Neural cell (in vitro differentiated cells): Measurements from ENCODE around the gene FAM193A.

Experiments used
- EZH2 ChIP-seq: fragments of 200-600, 300-800 bp; shearing (Covaris generic), sonication (generic); IDR thresholded peaks from 2 replicates; pipeline ENCODE4 v1.6.1; 2014; ENCODE audit warnings: antibody characterized with exemption, low read length, borderline replicate concordance, mild to moderate bottlenecking; ENCODE audit not compliant: insufficient read depth, poor library complexity, severe bottlenecking
- MXI1 ChIP-seq: fragments of 450-650 bp; conservative IDR thresholded peaks from 2 replicates; pipeline ENCODE4 v1.6.1; 2014; ENCODE audit warnings: antibody characterized with exemption, mild to moderate bottlenecking; ENCODE audit not compliant: poor library complexity, severe bottlenecking
- RAD21 ChIP-seq: fragments of 450-650 bp; conservative IDR thresholded peaks from 2 replicates; pipeline ENCODE4 v1.6.1; 2014; ENCODE audit warnings: antibody characterized with exemption, mild to moderate bottlenecking, moderate library complexity
- TAF1 ChIP-seq: IDR thresholded peaks from 2 replicates; pipeline ENCODE4 v1.6.1; 2012; ENCODE audit warnings: low read depth
- TF ChIP-seq, protein P1 (sequence below): fragments of 450-650 bp; IDR thresholded peaks from 2 replicates; pipeline ENCODE4 v1.5.1; 2014; ENCODE audit warnings: antibody characterized with exemption, mild to moderate bottlenecking, moderate library complexity; ENCODE audit not compliant: poor library complexity, severe bottlenecking

DNA sequence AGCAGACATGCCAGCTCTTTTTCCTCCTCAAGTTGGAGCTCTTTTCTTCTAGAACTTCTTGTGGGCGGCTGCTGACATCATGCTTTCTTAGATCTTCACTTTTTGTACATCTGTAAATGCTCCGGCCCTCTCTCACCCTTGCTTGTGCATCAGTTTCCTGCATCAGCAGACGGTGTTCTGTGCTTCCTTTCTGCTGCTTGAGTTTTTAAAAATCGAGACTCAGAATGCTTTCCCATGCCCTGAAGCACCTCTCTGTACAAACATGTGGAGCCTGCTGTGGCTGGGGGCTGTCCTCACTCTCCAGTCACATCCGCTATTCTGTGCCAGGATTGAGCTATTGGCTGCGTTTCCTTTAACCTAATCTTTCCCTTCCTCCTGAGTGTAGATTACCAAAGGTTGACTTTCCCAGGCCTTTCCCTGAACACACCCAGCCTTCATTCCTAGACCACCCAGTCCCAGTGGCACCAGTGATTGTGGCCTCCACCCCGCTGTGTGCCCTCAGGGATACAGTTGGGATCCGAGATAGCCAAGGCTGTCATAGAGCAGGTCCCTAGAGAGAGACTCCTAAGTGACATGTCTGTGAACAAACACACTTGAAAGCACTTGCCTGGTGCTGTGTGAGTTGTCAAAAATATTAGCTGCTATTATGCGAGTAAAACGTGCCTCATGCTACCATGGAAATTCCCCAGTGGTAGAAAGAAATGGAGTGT is 177.8 kb downstream of the FAM193A start:
- TF ChIP-seq TAF1 (no peak), EZH2 (no peak), RAD21 (no peak), MXI1 (no peak)
- TF ChIP-seq, protein P1, sequence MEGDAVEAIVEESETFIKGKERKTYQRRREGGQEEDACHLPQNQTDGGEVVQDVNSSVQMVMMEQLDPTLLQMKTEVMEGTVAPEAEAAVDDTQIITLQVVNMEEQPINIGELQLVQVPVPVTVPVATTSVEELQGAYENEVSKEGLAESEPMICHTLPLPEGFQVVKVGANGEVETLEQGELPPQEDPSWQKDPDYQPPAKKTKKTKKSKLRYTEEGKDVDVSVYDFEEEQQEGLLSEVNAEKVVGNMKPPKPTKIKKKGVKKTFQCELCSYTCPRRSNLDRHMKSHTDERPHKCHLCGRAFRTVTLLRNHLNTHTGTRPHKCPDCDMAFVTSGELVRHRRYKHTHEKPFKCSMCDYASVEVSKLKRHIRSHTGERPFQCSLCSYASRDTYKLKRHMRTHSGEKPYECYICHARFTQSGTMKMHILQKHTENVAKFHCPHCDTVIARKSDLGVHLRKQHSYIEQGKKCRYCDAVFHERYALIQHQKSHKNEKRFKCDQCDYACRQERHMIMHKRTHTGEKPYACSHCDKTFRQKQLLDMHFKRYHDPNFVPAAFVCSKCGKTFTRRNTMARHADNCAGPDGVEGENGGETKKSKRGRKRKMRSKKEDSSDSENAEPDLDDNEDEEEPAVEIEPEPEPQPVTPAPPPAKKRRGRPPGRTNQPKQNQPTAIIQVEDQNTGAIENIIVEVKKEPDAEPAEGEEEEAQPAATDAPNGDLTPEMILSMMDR: no peak
